HG03066 (cell line): ENCODE measurements around the gene MAN1B1.

Experiments used
- ATAC-seq: cut with Tn5 transposase; IDR thresholded peaks from one replicate; pipeline ENCODE4 v1.9.1; 2021; ENCODE audit warnings: low read depth; ENCODE audit not compliant: unreplicated experiment

MAN1B1 gene

DNA sequence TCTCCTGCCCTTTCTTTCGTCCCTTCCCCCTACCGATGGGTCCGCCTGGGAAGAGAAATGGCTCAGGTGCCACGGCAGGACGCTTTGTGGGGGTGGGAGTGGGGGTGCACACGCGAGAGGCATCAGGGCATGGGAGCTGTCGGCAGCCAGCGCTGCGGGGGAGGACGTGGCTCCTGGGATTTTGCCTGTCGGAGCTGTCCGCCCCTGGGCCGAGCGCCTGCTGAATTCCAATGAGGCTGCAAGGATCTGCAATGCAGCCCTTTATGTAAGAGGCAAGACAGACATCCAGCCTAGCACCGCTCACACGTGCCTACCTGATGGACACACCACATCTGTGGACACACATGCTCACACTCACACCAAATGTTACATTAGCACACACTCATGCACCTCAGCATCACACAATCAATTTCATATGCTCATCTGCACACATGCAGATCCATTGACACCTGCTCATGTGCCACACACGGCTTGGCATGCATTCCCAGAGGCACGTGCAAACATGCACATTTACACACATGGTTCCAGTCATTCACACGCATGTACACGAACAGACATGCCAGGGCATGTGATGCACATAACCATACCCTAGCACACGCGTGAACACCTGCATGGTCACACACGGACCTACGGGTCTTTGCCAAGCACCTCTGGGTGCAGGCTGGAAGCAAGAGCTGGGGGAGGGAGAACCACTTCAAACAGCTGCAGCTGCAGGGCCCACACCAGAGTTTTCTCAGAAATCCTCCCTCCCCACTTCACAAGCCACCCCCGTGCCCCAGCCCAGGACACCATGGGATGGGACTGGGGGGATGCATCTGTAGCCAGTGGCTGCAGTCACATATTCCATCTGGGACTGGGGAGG, 53.6 kb downstream of the MAN1B1 start:
- no peak for ATAC-seq

DNA sequence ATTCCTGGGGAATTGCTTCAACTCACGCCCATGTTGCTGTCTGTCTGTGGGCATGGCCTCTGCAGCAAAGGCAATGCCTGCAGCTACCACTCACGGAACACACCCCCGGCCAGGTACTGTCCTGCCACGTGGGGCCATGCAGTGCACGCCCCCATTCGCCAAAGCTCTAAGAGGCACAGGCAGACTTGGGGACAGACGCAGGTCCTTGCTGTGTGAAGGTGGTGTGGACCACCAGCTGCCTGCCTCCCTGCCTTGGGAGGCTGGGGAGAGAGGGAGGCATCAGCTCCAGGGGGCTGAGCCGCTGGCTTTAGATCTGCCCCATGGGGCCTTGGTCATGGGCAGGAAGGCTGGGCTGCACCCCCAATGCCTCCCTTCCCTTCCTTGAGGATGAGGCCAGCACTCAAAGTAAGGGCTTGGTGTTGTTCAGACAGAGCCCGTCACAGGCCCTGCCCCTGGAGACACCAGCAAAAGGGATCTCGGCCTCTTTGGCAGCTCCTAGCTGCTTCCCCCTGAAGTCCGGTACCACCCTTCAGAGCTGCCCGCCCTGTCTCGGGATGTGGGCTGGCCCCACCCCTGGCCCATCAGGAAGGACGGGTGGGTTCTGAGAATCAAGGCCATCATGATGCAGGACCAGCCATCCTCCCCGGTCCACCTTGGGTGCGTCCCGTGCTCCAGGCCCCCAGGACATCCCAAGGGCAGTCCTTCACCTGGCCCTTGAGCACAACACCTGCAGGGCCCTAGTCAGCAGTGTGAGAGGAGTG, 54.4 kb downstream of the MAN1B1 start:
- ATAC-seq: no peak

DNA sequence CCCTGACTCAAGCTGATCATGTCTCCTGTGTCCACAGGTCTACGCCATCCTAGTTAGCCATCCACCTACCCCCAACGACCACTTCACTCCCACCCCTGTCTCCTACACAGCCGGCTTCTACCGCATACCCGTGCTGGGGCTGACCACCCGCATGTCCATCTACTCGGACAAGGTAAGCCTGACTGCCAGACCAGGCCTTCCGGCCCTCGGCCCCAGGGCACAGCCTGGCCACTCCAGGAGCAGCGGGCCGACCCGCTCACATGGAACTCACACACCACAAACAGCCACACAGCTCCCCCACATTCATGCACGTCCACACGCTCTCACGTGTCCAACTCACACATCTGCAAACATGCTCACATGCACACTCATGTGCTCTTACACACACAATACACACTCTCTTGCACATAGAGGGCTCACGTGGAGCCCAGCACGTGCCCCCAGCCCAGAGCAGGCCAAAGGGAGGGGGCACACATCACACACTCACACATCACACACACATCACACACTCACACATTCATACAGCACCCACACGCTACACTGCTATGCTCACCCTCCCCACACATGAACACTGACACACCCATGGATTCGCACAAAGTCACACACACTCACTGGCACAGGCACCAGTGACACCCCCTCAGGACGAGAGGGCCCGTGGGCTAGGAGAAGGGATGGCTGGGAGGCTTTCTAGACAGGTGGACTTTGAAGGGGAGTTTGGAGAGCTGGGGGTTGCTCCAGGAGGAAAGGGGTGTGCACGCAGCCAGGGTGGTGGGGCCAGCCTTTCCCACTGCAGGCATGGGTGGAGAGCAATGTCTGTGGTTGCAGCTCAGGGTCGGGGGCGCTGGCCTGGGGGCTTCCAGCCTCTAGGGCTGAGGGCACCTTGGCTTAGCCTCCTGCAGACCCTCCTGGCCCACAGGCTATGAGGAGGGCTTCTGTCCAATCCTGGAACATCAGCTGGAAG, 55.5 kb downstream of the MAN1B1 start:
- no peak for ATAC-seq

DNA sequence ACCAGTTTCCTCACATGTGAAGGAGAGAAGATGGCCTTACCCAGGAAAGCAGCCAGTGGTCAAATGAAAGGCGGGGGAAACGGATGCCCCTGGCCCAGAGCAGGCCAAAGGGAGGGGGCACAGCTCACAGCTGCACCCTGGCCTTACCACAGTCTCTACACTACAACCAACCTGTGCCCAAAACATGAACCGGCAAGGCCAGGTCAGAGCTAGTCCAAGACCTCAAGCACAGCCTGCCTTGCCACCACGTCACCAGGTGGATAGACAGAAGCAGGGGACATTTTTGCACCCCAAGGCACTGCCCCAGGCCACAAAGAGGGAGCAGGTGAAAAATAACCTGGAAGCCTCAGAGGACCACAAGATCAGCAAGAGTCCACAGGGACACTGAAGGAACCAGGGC, 56.7 kb downstream of the MAN1B1 start:
- no peak for ATAC-seq

DNA sequence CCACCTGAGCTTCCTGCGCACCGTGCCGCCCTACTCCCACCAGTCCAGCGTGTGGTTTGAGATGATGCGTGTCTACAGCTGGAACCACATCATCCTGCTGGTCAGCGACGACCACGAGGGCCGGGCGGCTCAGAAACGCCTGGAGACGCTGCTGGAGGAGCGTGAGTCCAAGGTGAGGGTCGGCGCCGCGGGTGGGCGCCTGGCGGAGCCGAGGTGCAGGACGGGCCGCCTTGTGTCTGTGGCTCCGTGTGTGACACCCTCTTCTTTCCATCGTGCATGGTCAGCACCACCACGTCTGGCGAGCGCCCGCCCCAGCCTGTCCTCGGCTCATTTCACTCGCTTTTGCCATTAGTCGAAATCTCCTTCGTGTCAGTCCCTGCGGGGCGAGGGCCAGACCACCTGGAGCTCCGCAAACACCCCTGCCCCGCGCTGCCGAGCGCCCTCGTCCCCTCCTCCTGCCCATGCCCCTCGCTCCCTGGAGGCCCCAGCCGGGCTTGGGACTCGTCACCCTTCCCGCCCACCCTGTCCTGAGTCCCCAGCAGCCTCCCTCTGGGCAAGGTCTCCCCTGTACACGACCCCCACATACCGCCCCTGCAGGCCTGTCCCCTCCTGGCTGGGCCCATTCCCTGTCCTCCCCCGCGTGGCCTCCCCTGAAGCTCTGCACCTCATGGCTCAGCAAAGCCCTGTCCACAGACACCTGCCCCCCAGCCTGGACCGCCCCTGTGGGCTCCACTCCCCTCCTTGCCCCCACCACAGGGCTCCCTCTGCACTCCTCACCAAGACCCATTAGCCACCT, 59.1 kb downstream of the MAN1B1 start:
- ATAC-seq: no peak

DNA sequence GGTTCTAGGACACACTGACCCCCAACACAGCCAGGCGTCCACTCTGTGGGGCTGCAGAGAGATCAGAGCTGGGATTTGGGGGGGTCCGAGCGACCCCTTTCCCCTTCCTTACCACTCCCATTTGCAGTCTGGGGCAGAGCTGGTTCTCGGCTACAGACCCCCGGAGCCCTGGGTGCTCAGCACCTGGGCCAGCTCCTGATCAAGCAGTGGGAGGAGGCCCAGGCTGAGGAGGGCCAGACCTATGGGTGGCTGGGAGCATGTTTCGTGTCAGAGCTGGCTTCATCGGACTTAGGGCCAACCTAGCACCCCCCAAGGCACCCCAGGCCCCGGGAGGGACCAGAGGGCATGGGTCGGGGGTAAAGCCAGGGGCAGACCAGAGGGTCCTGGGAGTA, 59.7 kb downstream of the MAN1B1 start:
- ATAC-seq: no peak

DNA sequence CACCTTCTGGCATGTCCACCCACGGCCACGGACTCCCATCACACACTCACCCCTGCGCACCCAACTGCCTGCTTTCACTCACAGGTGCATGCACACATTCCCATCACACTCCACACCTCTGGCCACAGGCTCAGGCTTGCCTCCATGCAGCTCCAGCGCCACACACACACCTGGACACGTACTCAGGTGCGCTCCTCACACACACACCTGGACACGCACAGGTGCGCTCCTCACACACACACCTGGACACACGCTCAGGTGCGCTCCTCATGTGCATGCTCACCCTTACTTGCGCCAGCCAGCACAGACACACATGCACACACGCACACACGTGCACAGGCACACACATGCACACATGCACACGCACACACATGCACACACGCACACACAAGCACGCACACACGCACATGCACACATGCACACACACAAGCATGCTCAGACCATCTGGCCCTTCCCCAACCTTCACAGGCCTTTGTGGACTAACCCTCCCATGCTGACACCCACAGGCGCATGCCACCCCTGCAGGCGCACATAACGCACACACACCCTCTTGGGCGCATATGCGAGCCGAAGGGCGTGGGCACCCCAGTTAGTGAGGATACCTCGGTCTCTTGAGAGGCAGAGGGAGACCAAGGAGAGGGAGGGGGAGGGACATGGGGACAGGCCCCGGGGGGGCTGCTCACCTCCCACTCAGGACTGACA, 60.5 kb downstream of the MAN1B1 start:
- no peak for ATAC-seq

DNA sequence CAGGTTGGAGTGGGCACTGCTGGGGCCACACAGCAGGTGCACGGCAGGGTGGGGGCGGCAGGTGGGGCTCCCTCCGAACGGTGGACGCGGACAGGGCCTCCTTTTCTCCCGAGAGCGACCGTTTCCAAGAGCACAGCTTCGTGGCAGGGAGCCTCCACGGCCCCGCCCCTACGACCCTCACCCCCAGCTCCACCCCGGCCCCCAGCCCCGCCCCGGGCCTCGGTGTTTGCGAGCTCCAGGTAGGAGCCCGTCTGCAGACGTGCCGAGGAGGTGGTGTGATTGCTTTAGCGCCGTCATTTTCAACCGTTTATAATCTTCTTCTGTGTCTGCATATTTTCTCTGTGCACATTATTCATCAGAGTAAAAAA, 61.0 kb downstream of the MAN1B1 start:
- no peak for ATAC-seq

DNA sequence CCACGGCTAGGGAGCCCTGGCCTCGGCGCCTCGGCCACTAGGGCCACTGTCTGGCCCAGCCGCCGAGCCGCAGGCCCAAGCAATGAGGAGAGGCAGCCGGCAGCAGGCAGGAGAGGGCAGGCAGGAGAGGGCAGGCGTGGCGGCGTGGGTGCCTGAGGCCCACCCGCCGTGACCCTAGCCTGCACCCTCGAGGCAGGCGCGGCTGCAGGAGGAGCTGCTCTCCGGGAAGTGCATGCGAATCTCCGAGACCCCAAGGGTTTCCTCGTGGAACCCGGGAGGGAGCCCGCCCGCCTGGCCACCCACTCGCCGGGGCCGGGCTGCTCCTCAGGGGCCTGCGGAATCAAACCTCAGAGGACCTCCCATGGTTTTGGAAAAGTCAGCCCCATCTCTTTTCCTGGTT, 61.5 kb downstream of the MAN1B1 start:
- ATAC-seq: no peak

DNA sequence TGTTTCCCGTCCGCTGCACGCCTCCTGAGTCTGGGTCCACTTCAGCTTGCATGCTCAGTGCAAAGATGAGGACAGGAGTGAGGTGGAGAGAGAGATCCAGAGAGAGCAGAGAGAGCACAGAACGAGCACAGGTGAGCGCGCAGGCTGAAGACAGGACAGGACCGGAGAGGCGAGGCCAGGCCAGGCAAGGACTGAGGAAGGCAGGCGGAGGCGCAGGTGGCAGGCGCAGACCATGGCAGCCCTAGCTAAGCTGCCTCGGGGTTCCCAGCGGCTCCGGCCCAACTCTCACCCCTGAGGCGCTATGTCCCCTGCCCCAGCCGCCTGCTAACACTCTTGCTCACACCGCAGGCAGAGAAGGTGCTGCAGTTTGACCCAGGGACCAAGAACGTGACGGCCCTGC, 61.9 kb downstream of the MAN1B1 start:
- ATAC-seq: no peak

DNA sequence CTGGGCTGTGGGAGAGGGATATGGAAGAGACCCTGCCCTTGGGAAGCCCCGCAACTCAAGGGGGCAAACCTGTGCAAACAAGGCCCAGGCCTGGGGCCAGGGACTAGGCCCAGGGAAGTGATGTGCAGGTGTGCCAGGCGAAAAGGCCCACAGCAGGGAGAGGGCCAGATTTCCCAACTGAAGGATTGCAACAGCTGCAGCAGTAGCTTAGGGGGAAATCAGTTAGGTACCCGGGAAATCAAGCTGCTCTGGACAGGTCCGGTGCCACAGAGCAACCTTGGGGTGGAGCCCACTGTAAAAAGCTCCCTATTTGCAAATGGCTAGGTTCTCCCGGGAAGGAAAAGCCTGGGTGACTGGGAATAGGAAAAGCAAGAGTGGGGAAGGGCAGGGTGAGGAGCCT, 62.6 kb downstream of the MAN1B1 start:
- ATAC-seq: no peak

DNA sequence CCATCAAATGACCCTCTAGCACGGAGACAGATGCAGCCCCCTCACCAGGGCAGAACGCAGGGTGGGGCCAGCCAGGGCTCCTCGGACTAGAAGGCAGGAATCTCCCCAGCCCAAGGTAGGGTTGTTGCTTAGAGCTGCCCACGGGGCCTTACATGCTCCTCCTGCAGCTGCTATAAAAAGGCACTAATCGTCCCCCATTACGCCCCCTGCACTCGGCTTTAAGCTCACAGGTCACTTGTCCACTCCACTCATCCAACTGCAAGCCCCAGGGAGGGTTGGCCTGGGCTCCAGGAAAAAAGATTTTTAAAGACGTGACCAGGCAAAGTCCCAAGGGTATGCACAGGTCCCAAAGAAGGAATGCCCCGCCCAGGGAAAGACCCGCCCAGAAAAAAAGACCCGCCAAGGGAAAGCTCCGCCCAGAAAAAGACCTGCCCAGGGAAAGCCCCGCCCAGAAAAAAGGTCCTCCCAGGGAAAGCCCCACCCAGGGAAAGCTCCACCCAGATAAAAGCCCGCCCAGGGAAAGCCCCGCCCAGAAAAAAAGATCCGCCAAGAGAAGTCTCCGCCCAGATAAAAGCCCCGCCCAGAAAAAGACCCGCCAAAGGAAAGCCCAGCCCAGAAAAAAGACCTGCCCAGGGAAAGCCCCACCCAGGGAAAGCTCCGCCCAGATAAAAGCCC, 63.3 kb downstream of the MAN1B1 start:
- peak; percentile 11 for ATAC-seq

DNA sequence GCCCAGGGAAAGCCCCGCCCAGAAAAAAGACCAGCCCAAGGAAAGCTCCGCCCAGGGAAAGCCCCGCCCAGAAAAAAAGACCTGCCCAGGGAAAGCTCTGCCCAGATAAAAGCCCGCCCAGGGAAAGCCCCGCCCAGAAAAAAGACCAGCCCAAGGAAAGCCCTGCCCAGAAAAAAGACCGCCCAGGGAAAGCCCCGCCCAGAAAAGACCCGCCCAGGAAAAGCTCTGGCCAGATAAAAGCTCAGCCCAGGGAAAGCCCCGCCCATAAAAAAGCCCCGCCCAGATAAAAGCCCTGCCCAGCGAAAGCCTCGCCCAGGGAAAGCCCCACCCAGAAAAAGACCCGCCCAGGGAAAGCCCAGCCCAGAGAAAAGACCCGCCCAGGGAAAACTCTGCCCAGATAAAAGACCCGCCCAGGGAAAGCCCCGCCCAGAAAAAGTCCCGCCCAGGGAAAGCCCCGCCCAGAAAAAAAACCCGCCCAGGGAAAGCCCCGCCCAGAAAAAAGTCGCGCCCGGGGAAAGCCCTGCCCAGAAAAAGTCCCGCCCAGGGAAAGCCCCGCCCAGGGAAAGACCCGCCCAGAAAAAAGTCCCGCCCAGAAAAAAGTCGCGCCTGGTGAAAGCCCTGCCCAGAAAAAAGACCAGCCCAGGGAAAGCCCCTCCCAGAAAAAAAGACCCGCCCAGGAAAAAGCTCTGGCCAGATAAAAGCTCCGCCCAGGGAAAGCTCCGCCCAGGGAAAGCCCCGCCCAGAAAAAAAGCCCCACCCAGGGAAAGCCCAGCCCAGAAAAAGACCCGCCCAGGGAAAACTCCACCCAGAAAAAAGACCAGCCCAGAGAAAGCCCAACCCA, 64.1 kb downstream of the MAN1B1 start:
- peak; percentile 49 for ATAC-seq

DNA sequence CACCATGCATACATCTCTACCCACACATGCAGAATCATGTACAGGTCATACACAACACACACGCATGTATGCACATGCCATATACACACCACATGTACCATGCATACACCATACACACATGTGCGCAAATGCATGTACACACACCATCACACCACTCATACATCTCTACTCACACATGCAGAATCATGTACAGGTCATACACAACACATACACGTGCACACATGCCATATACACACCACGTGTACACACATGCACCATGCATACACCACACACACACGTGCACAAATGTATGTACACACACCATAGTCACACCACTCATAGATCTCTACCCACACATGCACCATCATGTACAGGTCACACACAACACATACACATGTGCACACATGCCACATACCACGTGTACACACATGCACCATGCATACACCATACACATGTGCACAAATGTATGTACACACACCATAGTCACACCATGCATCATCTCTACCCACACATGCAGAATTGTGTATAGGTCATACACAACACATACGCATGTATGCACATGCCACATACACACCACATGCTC, 66.1 kb downstream of the MAN1B1 start:
- ATAC-seq: no peak

DNA sequence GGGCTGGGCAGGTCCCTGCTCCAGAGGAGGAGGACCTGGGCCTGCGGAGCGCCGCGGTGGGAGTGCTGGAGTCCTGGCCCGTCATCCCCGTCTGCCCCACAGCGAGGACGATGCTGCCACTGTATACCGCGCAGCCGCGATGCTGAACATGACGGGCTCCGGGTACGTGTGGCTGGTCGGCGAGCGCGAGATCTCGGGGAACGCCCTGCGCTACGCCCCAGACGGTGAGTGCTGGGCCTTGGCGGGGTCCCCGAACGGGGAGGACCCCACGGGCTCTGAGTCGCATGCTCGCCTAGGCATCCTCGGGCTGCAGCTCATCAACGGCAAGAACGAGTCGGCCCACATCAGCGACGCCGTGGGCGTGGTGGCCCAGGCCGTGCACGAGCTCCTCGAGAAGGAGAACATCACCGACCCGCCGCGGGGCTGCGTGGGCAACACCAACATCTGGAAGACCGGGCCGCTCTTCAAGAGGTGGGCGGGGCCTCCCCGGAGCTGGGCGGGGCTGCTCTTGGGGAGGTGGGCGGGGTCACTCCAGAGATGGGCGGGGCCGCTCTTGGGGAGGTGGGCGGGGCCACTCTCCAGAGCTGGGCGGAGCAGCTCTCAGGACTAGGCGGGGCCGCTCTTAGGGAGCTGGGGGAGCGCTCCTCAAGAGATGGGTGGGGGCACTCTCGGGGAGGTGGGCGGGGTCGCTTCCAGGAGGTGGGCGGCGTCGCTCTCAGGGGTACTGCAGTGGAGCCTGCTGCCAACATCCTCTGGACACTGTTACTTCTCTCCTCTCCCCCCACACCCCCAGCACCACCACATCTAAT, 70.0 kb downstream of the MAN1B1 start:
- no peak for ATAC-seq

DNA sequence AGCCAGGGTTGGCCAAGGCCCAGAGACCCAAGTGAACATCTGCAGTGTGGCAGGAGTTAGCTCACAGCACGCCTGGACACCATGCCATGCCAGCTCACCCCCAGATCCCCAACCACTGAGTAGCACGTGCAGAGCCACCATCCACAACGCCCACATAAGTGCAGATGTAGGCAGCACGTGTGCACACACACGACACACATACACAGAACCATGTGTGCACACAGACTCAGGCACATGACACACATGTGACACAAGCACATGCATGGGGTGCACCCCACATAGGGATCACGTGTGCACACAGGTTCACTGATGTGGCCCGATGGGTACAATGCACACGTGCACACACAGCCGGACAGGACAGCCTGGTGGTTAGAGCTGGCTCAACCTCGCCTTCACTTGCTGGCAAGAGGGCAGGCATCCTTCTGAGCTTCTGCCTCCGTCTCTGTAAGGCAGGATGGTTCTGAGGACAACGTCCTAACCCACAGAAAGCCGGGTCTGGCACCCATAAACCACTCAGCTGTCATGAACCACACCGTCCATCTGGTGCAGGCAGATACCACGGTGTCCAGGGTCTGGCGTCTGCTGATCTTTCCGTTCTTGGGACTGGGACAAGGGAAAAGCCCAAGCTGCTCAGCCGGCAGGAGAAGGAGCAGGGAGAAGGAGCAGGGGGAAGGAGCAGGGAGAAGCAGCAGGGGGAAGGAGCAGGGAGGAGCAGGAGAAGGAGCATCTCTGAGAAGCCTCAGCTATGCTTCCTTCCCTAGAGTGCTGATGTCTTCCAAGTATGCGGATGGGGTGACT, 71.0 kb downstream of the MAN1B1 start:
- no peak for ATAC-seq
